H1 (cell line): ENCODE results near the gene PBXIP1. TPM values are rescaled to one million over a fixed set of nuclear protein-coding genes. Genes with fewer than 3 reads are reported as not detected.
A peak's percentile ranks its signal among the peaks of the same experiment; 100 is the strongest.

Experiments
- CHD2 ChIP-seq: IDR thresholded peaks from 2 replicates; pipeline ENCODE4 v1.6.1; 2012; ENCODE audit warnings: low read length, improper control_type of control experiment
- RFX5 ChIP-seq: IDR thresholded peaks from 2 replicates; pipeline ENCODE4 v1.6.1; 2011; ENCODE audit warnings: low read depth, low read length, improper control_type of control experiment, borderline replicate concordance
- SAP30 ChIP-seq: fragments of 300-600 bp; sonication (generic); IDR thresholded peaks from 2 replicates; pipeline ENCODE4 v1.7.1; 2012; ENCODE audit warnings: low read length, moderate library complexity, mild to moderate bottlenecking, inconsistent platforms; ENCODE audit not compliant: insufficient read depth, insufficient replicate concordance
- SIN3A ChIP-seq, 2 experiments: IDR thresholded peaks in 1 of 2; conservative IDR thresholded peaks in 1 of 2; 2 replicates each; pipeline ENCODE4 v1.6.1; 2011 to 2012; ENCODE audit warnings: low read length in 2 of 2, improper control_type of control experiment in 1 of 2, low read depth in 1 of 2, mild to moderate bottlenecking in 1 of 2
- polyA plus RNA-seq, 7 experiments: library from polyadenylated mRNA; depleted of rRNA in 3 of 7; stranded (reverse) in 5 of 7; unstranded in 2 of 7; fragments of >200 nt in 5 of 7; fragments of 200-250 nt in 2 of 7; gene quantifications; 1 replicate in 5 of 7; 2 replicates in 1 of 7; 4 replicates in 1 of 7; pipeline versions ENCODE4 v1.2.1 to v1.2.3, GENCODE V29; 2011 to 2013; ENCODE audit warnings: missing spikeins in 2 of 7, mixed read lengths in 2 of 7
- total RNA-seq: library from RNA; stranded (reverse); fragmentation: NEBNext Ultra II Directional; extraction: Animal tissue kit (Norgen Biotek cat#: 25700); gene quantifications from 2 replicates; pipeline ENCODE4 v1.2.1, GENCODE V29; 2021
- TF ChIP-seq, protein P1 (sequence below): IDR thresholded peaks from 2 replicates; pipeline ENCODE4 v1.6.1; 2011; ENCODE audit warnings: low read length, improper control_type of control experiment
- TF ChIP-seq, protein P2 (sequence below), 3 experiments: IDR thresholded peaks; 1 replicate in 2 of 3; 2 replicates in 1 of 3; pipeline versions ENCODE4 v1.5.1 to v1.6.1; 2011; ENCODE audit warnings: low read length in 3 of 3, mild to moderate bottlenecking in 3 of 3, inconsistent platforms in 2 of 3, low read depth in 1 of 3, moderate library complexity in 1 of 3; ENCODE audit not compliant: insufficient read depth in 1 of 3; ENCODE audit errors: control extremely low read depth in 1 of 3

The PBXIP1 gene
- total and polyA plus RNA-seq, 2 of the 8 experiments (the other 6 are each of a cell fraction or from before 2014, with no cell fraction given): 12.0 to 19.8 TPM

DNA sequence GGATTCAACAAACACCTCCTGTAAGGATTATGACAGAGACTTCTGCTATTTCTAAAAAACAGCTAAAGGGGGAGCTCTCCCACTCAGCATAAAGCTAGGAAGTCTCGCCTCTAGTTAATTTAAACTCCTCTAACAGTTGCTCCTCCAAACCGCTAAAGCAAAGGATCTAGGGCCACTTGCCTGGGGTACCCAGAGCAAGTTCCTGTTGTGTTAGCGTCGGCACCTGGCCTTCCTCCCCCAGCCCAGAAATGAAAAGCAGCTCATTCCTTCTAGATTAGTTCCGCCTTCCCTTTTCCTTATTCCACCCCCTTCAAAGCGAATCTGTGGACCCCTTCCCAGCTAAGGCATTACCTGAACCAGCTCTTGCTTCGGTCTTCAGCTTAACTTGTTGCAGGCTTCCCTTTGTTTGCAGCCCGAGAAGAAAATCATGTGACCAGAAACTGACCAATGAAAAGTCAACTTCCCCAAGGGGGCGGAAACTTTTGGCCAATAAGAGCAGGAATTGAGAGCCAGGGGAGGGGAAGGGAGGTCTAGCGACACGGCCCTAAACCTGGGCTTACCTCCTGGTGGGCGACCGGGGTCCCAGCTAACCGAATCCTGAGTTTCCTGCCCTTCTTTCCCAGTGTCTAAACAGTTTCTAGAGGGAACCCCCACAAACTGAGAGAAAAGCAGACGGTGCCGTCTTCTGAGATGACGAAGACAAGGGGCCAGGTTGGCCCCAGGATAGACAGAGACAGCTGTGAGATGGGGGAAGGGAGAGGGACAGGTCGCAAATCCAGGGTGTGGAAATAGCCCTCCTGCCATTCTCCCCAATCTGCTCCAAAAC is at the start of gene PBXIP1 (continued):
- TF ChIP-seq, protein P1, sequence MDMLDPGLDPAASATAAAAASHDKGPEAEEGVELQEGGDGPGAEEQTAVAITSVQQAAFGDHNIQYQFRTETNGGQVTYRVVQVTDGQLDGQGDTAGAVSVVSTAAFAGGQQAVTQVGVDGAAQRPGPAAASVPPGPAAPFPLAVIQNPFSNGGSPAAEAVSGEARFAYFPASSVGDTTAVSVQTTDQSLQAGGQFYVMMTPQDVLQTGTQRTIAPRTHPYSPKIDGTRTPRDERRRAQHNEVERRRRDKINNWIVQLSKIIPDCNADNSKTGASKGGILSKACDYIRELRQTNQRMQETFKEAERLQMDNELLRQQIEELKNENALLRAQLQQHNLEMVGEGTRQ: peak; percentile 74
- TF ChIP-seq CHD2 (peak; percentile 15; the same call in 1 of the 2 replicates), SAP30 (peak; percentile 17), RFX5 (no peak), SIN3A (conservative IDR thresholded peaks at IDR 0.05 in 1 of 2, IDR thresholded peaks at IDR 0.05 in 1 of 2; ENCODE audit: low read depth in 1 of 2, low read length in 2 of 2) (peak in 1 of 2 experiments; percentile 36; a peak in 1 of 4 replicates)
- TF ChIP-seq, protein P2, sequence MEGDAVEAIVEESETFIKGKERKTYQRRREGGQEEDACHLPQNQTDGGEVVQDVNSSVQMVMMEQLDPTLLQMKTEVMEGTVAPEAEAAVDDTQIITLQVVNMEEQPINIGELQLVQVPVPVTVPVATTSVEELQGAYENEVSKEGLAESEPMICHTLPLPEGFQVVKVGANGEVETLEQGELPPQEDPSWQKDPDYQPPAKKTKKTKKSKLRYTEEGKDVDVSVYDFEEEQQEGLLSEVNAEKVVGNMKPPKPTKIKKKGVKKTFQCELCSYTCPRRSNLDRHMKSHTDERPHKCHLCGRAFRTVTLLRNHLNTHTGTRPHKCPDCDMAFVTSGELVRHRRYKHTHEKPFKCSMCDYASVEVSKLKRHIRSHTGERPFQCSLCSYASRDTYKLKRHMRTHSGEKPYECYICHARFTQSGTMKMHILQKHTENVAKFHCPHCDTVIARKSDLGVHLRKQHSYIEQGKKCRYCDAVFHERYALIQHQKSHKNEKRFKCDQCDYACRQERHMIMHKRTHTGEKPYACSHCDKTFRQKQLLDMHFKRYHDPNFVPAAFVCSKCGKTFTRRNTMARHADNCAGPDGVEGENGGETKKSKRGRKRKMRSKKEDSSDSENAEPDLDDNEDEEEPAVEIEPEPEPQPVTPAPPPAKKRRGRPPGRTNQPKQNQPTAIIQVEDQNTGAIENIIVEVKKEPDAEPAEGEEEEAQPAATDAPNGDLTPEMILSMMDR (IDR thresholded peaks at IDR 0.05; ENCODE audit: control extremely low read depth in 1 of 3, insufficient read depth in 1 of 3, low read depth in 1 of 3, low read length in 3 of 3): peak in 1 of 3 experiments; percentile 10; a peak in 1 of 4 replicates
